ENCODE measurements around the gene CKAP4.

- TF ChIP-seq CTCF (IDR thresholded peaks at IDR 0.05; ENCODE audit: poor library complexity): no peak
- no peak for TF ChIP-seq EZH2 (IDR thresholded peaks at IDR 0.05; ENCODE audit: borderline replicate concordance)
- no peak for TF ChIP-seq EZH2phosphoT487 (IDR thresholded peaks at IDR 0.05; ENCODE audit: low read depth, severe bottlenecking, unreplicated experiment)
Observed at GRCh38 chr12:106235770-106236169, 12.1 kb downstream of the CKAP4 start.

All from hepatocyte (in vitro differentiated cells).